22Rv1 (cell line): ENCODE measurements around the gene LZTS3.

Experiments
- H3K27ac ChIP-seq: fragments of 450-650 bp; 2 replicates; pipeline ENCODE4 v1.5.1; 2017
- ZFX ChIP-seq: fragments of 450-650 bp; IDR thresholded peaks from 2 replicates; pipeline ENCODE4 v1.6.1; 2017; ENCODE audit warnings: antibody characterized with exemption, borderline replicate concordance
- TF ChIP-seq, protein P1 (sequence below): fragments of 450-650 bp; IDR thresholded peaks from 2 replicates; pipeline ENCODE4 v1.5.1; 2017; ENCODE audit warnings: mild to moderate bottlenecking

Gene LZTS3

DNA sequence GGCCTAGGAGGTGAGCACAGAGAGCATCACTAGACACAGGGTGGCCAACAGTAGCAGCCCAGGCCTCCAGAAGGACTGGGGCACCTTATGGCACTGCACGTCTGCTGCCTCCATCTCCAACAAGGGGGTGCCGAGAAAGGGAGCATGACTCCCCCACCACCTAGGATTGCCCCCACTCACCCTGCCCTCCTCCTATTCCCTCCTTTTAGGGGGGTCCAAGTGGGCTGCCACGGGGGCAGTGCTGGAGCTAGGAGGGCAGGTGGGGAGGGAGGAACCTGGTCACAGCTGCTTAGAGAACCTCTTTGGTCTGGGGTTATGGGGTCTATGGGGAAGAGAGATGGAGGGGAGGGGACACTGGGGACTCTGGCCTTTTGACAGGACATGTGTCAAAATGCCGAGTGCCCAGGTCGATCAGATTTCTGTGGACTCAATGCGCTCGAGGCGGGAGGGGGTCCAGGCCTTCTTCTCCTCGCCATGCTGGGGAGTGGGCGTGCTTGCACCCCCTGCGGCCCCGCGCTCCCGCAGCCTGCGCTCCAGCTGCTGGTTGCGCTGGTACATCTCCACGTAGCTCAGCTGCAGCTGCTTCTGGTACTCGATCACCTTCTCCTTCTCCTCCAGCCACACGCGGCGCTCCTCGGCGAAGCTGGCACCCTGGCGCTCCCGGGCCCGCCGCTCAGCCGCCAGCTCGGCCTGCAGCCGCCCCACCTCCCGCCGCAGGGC is 9.1 kb downstream of the LZTS3 start:
- no peak overlapping the region for H3K27ac ChIP-seq
- no peak for TF ChIP-seq ZFX
- TF ChIP-seq, protein P1, sequence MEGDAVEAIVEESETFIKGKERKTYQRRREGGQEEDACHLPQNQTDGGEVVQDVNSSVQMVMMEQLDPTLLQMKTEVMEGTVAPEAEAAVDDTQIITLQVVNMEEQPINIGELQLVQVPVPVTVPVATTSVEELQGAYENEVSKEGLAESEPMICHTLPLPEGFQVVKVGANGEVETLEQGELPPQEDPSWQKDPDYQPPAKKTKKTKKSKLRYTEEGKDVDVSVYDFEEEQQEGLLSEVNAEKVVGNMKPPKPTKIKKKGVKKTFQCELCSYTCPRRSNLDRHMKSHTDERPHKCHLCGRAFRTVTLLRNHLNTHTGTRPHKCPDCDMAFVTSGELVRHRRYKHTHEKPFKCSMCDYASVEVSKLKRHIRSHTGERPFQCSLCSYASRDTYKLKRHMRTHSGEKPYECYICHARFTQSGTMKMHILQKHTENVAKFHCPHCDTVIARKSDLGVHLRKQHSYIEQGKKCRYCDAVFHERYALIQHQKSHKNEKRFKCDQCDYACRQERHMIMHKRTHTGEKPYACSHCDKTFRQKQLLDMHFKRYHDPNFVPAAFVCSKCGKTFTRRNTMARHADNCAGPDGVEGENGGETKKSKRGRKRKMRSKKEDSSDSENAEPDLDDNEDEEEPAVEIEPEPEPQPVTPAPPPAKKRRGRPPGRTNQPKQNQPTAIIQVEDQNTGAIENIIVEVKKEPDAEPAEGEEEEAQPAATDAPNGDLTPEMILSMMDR: no peak

DNA sequence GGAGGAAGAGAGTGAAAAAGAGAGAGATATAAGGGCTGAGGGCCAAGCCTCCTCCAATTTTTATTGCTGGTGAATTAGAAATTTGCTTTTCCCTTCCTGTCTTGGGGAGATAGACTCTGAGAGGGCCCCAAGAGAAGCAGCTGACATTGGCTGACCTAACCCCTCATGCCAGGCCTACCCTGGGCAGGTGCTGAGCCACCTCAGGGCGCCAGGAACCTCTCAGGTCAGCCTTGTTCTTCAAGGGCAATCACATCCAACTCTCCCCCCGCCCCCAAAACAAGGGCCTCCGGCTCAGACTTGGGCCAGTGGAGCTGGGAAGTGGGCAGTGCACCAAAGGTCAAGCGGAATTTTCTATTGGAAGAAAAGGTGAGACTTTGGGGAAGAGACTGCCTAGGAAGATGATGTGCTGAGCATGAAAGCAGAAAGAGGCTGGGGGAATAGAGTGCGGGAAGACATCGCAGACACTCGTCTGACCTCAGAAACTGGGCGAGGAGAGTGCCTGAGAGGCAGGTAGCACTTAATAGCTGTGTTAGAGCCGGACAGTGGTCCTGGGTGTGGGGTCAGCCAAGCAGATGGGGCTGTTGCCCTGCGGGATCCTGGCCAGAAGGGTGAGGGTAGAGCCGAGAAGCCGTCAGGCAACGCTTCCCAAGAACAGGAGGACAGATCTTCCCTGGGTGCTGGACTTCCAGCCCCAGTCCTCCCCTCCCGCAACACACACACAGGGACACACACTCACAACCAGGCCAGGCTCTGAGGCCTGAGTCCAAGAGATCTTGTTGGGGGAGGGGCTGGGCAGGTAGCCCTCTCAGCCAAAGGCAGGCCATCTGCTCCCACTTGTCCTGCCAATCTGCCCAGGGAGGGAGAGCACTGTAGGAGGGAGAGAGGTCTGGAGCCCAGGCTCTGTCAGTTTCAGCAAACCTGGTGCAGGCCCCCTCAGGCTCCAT is 10.0 kb downstream of the LZTS3 start:
- TF ChIP-seq ZFX: no peak
- TF ChIP-seq, protein P1: no peak

DNA sequence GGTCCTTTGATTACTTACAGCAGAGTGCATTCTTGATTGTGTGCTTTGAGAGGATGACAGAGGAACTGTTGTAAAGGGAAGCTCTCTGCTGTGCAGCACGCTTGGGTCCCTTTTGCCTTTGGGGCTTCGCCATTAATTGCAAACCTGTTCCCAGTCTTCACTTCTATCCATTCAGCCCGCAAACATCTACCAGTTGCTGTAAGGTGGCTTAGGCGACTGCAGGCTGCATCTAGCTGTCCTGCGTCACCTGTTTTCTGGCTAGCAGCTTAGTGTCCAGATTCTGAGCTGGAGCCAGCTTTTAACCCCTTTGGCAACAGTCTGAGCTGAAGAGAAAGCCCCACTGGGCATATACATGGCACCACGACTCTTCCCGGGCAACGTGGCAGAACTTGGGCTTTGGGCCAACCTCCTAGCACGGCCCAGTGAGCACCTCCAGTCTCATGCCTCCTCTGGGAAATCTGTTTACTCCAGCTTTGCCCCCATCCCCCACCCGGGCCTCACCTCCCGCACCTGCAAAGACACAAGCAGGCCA is 11.2 kb downstream of the LZTS3 start:
- H3K27ac ChIP-seq: no peak overlapping the region

More for the DNA sequence above, 10.0 kb downstream of the LZTS3 start:
- no peak overlapping the region for H3K27ac ChIP-seq

DNA sequence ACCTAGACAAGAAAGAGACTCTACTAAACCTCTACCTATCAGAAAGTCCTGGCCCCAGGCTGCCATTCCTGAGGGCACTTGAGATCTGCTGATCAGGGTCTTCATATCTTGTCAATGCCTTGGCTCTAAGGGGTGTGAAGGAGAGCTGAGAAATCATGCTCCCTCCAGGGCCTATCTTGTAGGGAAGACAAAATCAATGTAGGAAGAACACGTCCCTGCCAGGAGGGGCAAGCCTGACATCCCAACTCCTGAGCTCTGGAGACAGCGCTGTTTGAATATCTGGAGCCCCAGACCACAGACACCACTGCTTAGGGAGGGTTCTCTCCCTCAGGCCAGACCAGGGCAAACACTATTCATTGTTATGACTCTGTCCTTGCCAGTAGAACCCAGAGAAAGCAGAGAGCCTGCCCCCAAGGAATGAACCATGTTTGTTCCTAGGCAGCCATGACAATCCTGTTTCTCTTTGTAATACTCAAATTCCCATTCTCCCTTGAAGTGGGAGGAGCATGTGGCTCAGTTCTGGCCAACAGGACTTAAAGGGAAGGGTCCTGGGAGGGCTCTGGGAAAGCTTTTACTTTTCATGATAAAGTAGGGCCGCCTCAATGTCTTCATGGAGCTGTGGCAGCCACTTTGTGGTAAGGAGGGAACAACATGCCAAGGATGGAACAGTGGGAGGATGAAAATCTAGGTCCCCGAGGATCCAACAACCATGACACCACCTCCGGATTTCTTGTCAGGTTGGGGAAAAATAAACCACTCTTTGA is 11.9 kb downstream of the LZTS3 start:
- H3K27ac ChIP-seq: no peak overlapping the region
- no peak for TF ChIP-seq ZFX
- TF ChIP-seq, protein P1: no peak

More for the DNA sequence above, 11.2 kb downstream of the LZTS3 start:
- TF ChIP-seq ZFX: no peak
- TF ChIP-seq, protein P1: no peak

DNA sequence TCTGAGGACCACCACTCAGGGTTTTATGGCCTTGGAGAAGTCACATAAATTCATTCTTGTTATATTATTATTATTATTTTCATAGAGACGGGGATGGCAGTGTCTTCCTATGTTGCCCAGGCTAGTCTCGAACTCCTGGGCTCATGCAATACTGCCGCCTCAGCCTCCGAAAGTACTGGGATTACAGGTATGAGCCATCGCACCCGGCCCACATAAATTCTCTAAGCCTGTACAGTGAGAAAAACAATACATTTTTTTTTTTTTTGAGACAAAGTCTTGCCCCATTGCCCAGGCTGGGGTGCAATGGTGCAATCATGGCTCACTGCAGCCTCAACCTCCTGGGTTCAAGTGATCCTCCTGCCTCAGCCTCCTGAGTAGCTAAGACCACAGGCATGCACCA is 12.9 kb downstream of the LZTS3 start:
- peak overlapping the region; percentile 81 for H3K27ac ChIP-seq
- TF ChIP-seq ZFX: no peak
- TF ChIP-seq, protein P1: no peak

DNA sequence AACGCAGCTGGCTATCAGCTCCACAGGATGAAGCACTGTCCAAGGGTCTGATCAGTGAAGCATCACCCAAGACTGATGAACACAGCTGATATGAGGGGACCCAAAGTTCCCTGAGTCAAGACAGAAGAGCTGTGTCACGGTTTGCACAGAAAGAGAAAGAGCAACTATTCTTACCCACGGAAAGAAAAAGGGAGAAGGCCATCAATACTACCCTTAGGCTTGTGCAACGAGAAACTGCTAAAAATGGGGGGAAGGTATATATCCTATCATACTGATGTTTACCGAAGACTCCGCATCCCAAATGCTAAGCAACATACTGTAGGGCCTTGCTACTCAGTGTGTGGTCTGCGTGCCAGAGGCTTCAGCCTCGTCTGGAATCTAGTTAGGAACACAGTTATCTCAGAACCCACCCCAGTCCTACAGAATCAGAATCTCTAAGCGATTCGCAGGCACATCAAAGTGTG is 14.3 kb downstream of the LZTS3 start:
- H3K27ac ChIP-seq: peak overlapping the region; percentile 81
- TF ChIP-seq, protein P1: no peak
- no peak for TF ChIP-seq ZFX
